H1 (cell line): ENCODE results near the gene BICD1. TPM values are rescaled to one million over a fixed set of nuclear protein-coding genes. Genes with fewer than 3 reads are reported as not detected.

Source experiments
- CTCF ChIA-PET: fragments of 300-600 bp; sonication (Branson Sonifier 250); formaldehyde crosslinking; loops from one replicate; lab custom pipeline; 2021; ENCODE audit not compliant: partially characterized antibody; lab: Charles Lee
- POLR2A ChIA-PET: fragments of 300-600 bp; sonication (Branson Sonifier 250); formaldehyde crosslinking; loops from one replicate; lab custom pipeline; 2021; ENCODE audit warnings: inconsistent platforms; ENCODE audit not compliant: partially characterized antibody; lab: Charles Lee
- DNase-seq, 2 experiments: peaks; one replicate each; pipeline versions ENCODE4 v3.0.0 to v3.0.0-alpha.2; 2010 to 2022; ENCODE audit warnings: low spot score in 2 of 2, low read depth in 1 of 2, mixed read lengths in 1 of 2
- FAIRE-seq: peaks from 2 replicates; lab custom pipeline; 2011; peaks lifted over from hg19 to GRCh38; lab: Jason Lieb, UNC
- H2AFZ ChIP-seq: 2 replicates; pipeline ENCODE4 v1.8.1; 2012; ENCODE audit warnings: low read length, inconsistent platforms
- H2AK5ac ChIP-seq: 2 replicates; pipeline ENCODE4 v1.6.1; 2013; ENCODE audit warnings: low read depth, low read length
- H2BK120ac ChIP-seq: replicated peaks from 2 replicates; pipeline ENCODE3; 2013; ENCODE audit warnings: low read depth, low read length, inconsistent platforms
- H2BK12ac ChIP-seq: 2 replicates; pipeline ENCODE4 v1.6.1; 2013; ENCODE audit warnings: low read depth, low read length
- H2BK15ac ChIP-seq: 2 replicates; pipeline ENCODE4 v1.6.1; 2013; ENCODE audit warnings: low read length
- H2BK20ac ChIP-seq: 2 replicates; pipeline ENCODE4 v1.6.1; 2013; ENCODE audit warnings: low read length
- H2BK5ac ChIP-seq: 2 replicates; pipeline ENCODE4 v1.6.1; 2013; ENCODE audit warnings: low read depth, low read length
- H3K14ac ChIP-seq: 2 replicates; pipeline ENCODE4 v1.6.1; 2013; ENCODE audit warnings: inconsistent platforms; ENCODE audit not compliant: insufficient read length
- H3K18ac ChIP-seq: 2 replicates; pipeline ENCODE4 v1.6.1; 2013; ENCODE audit warnings: low read length; ENCODE audit errors: extremely low read depth
- H3K23ac ChIP-seq: 2 replicates; pipeline ENCODE4 v1.6.1; 2013; ENCODE audit warnings: inconsistent platforms; ENCODE audit not compliant: insufficient read length
- H3K23me2 ChIP-seq: 2 replicates; pipeline ENCODE4 v1.6.1; 2013; ENCODE audit warnings: low read depth, low read length
- H3K27ac ChIP-seq: 2 replicates; pipeline ENCODE4 v1.6.1; 2011; ENCODE audit warnings: low read depth, low read length, inconsistent platforms
- H3K27me3 ChIP-seq, 4 experiments: replicated peaks in 1 of 4; 1 replicate in 1 of 4; 2 replicates in 3 of 4; pipeline versions ENCODE4 v1.6.1 to v1.8.1; 2011 to 2013; ENCODE audit warnings: low read length in 3 of 4, mild to moderate bottlenecking in 3 of 4, inconsistent platforms in 2 of 4, mixed read lengths in 2 of 4, moderate library complexity in 1 of 4; ENCODE audit not compliant: control insufficient read depth in 3 of 4, insufficient read depth in 3 of 4; ENCODE audit errors: extremely low read depth in 1 of 4
- H3K36me3 ChIP-seq, 4 experiments: 2 replicates each; pipeline versions ENCODE4 v1.6.1 to v1.8.1; 2011 to 2013; ENCODE audit warnings: mild to moderate bottlenecking in 4 of 4, low read length in 3 of 4, moderate library complexity in 2 of 4, control low read depth in 1 of 4, inconsistent platforms in 1 of 4; ENCODE audit not compliant: insufficient read depth in 4 of 4, control insufficient read depth in 2 of 4
- H3K4ac ChIP-seq: replicated peaks from 2 replicates; pipeline ENCODE3; 2013; ENCODE audit warnings: low read length, low read depth, mixed read lengths, inconsistent platforms; ENCODE audit not compliant: insufficient read length
- H3K4me1 ChIP-seq, 4 experiments: replicated peaks in 1 of 4; 1 replicate in 1 of 4; 2 replicates in 3 of 4; pipeline versions ENCODE4 v1.6.1 to v1.8.1; 2011 to 2013; ENCODE audit warnings: low read length in 3 of 4, inconsistent platforms in 2 of 4, mixed read lengths in 1 of 4; ENCODE audit not compliant: insufficient read depth in 4 of 4, control insufficient read depth in 3 of 4
- H3K4me2 ChIP-seq, 2 experiments: 2 replicates each; pipeline versions ENCODE4 v1.6.1 to v1.8.1; 2011 to 2013; ENCODE audit warnings: low read depth in 2 of 2, low read length in 2 of 2, control low read depth in 1 of 2, inconsistent platforms in 1 of 2, mild to moderate bottlenecking in 1 of 2; ENCODE audit not compliant: insufficient read depth in 1 of 2
- H3K4me3 ChIP-seq, 4 experiments: fragments of 200-600, 300-600 bp in 1 of 4; sonication (generic), shearing (Covaris generic), sonication (Bioruptor Twin) in 1 of 4; 2 replicates each; pipeline versions ENCODE4 v1.5.1 to v1.8.1; 2011 to 2016; ENCODE audit warnings: low read length in 4 of 4, low read depth in 3 of 4, control low read depth in 2 of 4, inconsistent platforms in 2 of 4, mild to moderate bottlenecking in 2 of 4, mixed read lengths in 1 of 4, moderate library complexity in 1 of 4; ENCODE audit not compliant: insufficient read depth in 2 of 4; ENCODE audit errors: extremely low read depth in 1 of 4
- H3K56ac ChIP-seq: replicated peaks from 2 replicates; pipeline ENCODE3; 2013; ENCODE audit warnings: low read depth, mild to moderate bottlenecking, mixed read lengths, low read length, inconsistent platforms; ENCODE audit not compliant: insufficient read length
- H3K79me1 ChIP-seq: 2 replicates; pipeline ENCODE4 v1.6.1; 2013; ENCODE audit warnings: low read depth, low read length, control low read depth
- H3K79me2 ChIP-seq, 2 experiments: 2 replicates each; pipeline versions ENCODE4 v1.6.1 to v1.8.1; 2012 to 2013; ENCODE audit warnings: low read length in 2 of 2, mild to moderate bottlenecking in 2 of 2, inconsistent platforms in 1 of 2; ENCODE audit not compliant: insufficient read depth in 2 of 2, control insufficient read depth in 1 of 2
- H3K9ac ChIP-seq, 4 experiments: replicated peaks in 1 of 4; 1 replicate in 1 of 4; 2 replicates in 3 of 4; pipeline versions ENCODE4 v1.6.1 to v1.8.1; 2011 to 2013; ENCODE audit warnings: low read depth in 3 of 4, low read length in 3 of 4, control low read depth in 2 of 4, mild to moderate bottlenecking in 2 of 4, moderate library complexity in 2 of 4, inconsistent platforms in 1 of 4; ENCODE audit errors: extremely low read depth in 1 of 4
- H3K9me3 ChIP-seq, 2 experiments: 2 replicates each; pipeline versions ENCODE4 v1.6.1 to v1.8.1; 2012 to 2013; ENCODE audit warnings: mild to moderate bottlenecking in 2 of 2, moderate library complexity in 2 of 2, control low read depth in 1 of 2, inconsistent platforms in 1 of 2, low read depth in 1 of 2, low read length in 1 of 2, mixed read lengths in 1 of 2; ENCODE audit not compliant: insufficient read depth in 2 of 2
- H4K20me1 ChIP-seq, 2 experiments: replicated peaks in 1 of 2; 2 replicates each; pipeline versions ENCODE3 to v1.8.1; 2011 to 2013; ENCODE audit warnings: inconsistent platforms in 2 of 2, low read length in 2 of 2, mild to moderate bottlenecking in 1 of 2; ENCODE audit not compliant: insufficient read depth in 2 of 2, control insufficient read depth in 1 of 2
- H4K5ac ChIP-seq: 2 replicates; pipeline ENCODE4 v1.6.1; 2013; ENCODE audit warnings: low read length, low read depth, mixed read lengths, inconsistent platforms; ENCODE audit not compliant: insufficient read length
- H4K8ac ChIP-seq: 2 replicates; pipeline ENCODE4 v1.8.0; 2013; ENCODE audit warnings: mild to moderate bottlenecking, moderate library complexity, low read length, inconsistent platforms; ENCODE audit not compliant: insufficient read depth; ENCODE audit errors: extremely low read depth
- H4K91ac ChIP-seq: replicated peaks from 2 replicates; pipeline ENCODE3; 2013; ENCODE audit warnings: low read length, mixed read lengths, inconsistent platforms; ENCODE audit not compliant: insufficient read length
- ATF2 ChIP-seq: IDR thresholded peaks from 2 replicates; pipeline ENCODE4 v1.6.1; 2012; ENCODE audit warnings: low read length, inconsistent platforms
- CEBPB ChIP-seq: IDR thresholded peaks from 2 replicates; pipeline ENCODE4 v1.6.1; 2012; ENCODE audit warnings: low read depth, low read length
- EZH2 ChIP-seq: fragments of 200-600 bp; sonication (generic); IDR thresholded peaks from 2 replicates; pipeline ENCODE4 v1.7.1; 2012; ENCODE audit warnings: low read depth, mild to moderate bottlenecking, moderate library complexity, low read length, inconsistent platforms; ENCODE audit not compliant: severe bottlenecking
- HDAC6 ChIP-seq: IDR thresholded peaks from one replicate; pipeline ENCODE4 v1.7.1; 2012; ENCODE audit warnings: low read depth, mild to moderate bottlenecking, inconsistent platforms, low read length, moderate library complexity
- KDM1A ChIP-seq: fragments of 200-600, 300-600 bp; sonication (generic); IDR thresholded peaks from 2 replicates; pipeline ENCODE4 v1.7.1; 2016; ENCODE audit warnings: mild to moderate bottlenecking, low read length, borderline replicate concordance
- RAD21 ChIP-seq, 2 experiments: IDR thresholded peaks in 1 of 2; conservative IDR thresholded peaks in 1 of 2; 2 replicates each; pipeline ENCODE4 v1.6.1; 2011; ENCODE audit warnings: low read depth in 2 of 2, low read length in 2 of 2, improper control_type of control experiment in 1 of 2, inconsistent platforms in 1 of 2, mild to moderate bottlenecking in 1 of 2, moderate library complexity in 1 of 2
- TBP ChIP-seq: IDR thresholded peaks from 2 replicates; pipeline ENCODE4 v1.6.1; 2011; ENCODE audit warnings: low read depth, low read length, improper control_type of control experiment
- WGBS, 2 experiments: shearing (Covaris generic) in 1 of 2; methylation state at CpG; one replicate each; pipeline versions ENCODE4 v1.1.6 to v1.1.7; 2013 to 2015; ENCODE audit warnings: low lambda C conversion rate in 2 of 2, mixed read lengths in 2 of 2, inconsistent platforms in 1 of 2, low coverage in 1 of 2, missing lambda C conversion rate in 1 of 2; ENCODE audit not compliant: insufficient replicate concordance in 2 of 2, insufficient coverage in 1 of 2, insufficient read length in 1 of 2; ENCODE audit errors: extremely low coverage in 1 of 2, missing lambda C conversion rate in 1 of 2; 5-methylcytosine and 5-hydroxymethylcytosine counted together
- polyA plus RNA-seq, 7 experiments: library from polyadenylated mRNA; depleted of rRNA in 3 of 7; stranded (reverse) in 5 of 7; unstranded in 2 of 7; fragments of >200 nt in 5 of 7; fragments of 200-250 nt in 2 of 7; gene quantifications; 1 replicate in 5 of 7; 2 replicates in 1 of 7; 4 replicates in 1 of 7; pipeline versions ENCODE4 v1.2.1 to v1.2.3, GENCODE V29; 2011 to 2013; ENCODE audit warnings: missing spikeins in 2 of 7, mixed read lengths in 2 of 7
- total RNA-seq: library from RNA; stranded (reverse); fragmentation: NEBNext Ultra II Directional; extraction: Animal tissue kit (Norgen Biotek cat#: 25700); gene quantifications from 2 replicates; pipeline ENCODE4 v1.2.1, GENCODE V29; 2021

BICD1 gene
- total and polyA plus RNA-seq, 2 of the 8 experiments (the other 6 are each of a cell fraction or from before 2014, with no cell fraction given) = 34.1 to 58.4 TPM

- Histone ChIP-seq H2BK15ac (no peak overlapping the region), H3K27ac (no peak overlapping the region), H3K23ac (no peak overlapping the region), H3K4me1 (peaks cover 5 to 13% (median 6%) of the 10 kb centered on the region in 4 experiments; a peak in 4 of 7 replicates), H3K9ac (no peak overlapping the region), H3K56ac (no peak overlapping the region), H3K79me2 (peaks cover 15 to 87% of the 10 kb centered on the region in 2 experiments), H2BK12ac (no peak overlapping the region), H4K91ac (no peak overlapping the region), H2AK5ac (no peak overlapping the region), H3K79me1 (peaks cover 4% of the 10 kb centered on the region), H2BK120ac (no peak overlapping the region), H2BK5ac (no peak overlapping the region), H4K8ac (no peak overlapping the region), H3K4me2 (no peak overlapping the region), H3K9me3 (no peaks in the 10 kb centered on the region), H4K5ac (no peak overlapping the region), H2AFZ (no peak overlapping the region), H3K14ac (no peak overlapping the region), H2BK20ac (no peak overlapping the region), H4K20me1 (peaks cover 0 to 2% of the 10 kb centered on the region in 2 experiments), H3K23me2 (no peaks in the 10 kb centered on the region), H3K4ac (no peak overlapping the region), H3K27me3 (no peaks in the 10 kb centered on the region), H3K4me3 (no peak overlapping the region), H3K36me3 (peaks cover 0 to 2% (median 0%) of the 10 kb centered on the region in 4 experiments; a peak in 1 of 8 replicates), H3K18ac (no peak overlapping the region)
- ChIA-PET CTCF (no interaction called here), POLR2A (interaction anchor here (1.8 to 3.1 kb wide), 2 partner anchors 7 to 13 kb away, joined by 3 to 18 read pairs; no protein-coding TSS in a partner anchor)
- no peak for FAIRE-seq
- TF ChIP-seq EZH2 (no peak), TBP (no peak), KDM1A (no peak), CEBPB (no peak), ATF2 (no peak), RAD21 (IDR thresholded peaks at IDR 0.05 in 1 of 2, conservative IDR thresholded peaks at IDR 0.05 in 1 of 2; ENCODE audit: low read depth in 2 of 2, low read length in 2 of 2) (no peak), HDAC6 (no peak)
- 94% methylated on average over 2 of the region's 2 CpGs; no CpG with 5 or more reads in 1 of the 2 experiments for WGBS, 2 experiments
- no peak for DNase-seq
Measured at GRCh38 chr12:32126720-32127119, 20.1 kb downstream of the BICD1 start.
